ENCODE results near the gene HERC2.
A peak's percentile ranks its signal among the peaks of the same experiment; 100 is the strongest.

The HERC2 gene

DNA sequence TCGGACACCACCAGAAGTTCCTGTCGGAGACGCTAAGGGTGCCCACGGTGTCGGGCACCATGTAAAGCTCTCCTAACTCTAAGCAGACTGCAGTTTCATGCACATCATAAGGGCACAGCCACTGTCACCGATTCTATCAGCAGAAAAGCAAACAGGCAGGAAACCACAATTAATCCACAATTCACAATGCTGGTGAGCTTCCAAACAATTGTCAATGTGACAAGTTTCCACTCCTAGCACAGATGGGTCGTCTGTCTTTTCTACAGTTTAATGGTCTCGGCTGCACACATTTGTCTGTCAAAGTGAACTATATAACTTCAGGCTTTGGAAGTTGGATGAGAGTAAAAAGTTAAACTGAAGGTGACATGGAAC is 214.1 kb downstream of the HERC2 start:
- no peak for DNase-seq

DNA sequence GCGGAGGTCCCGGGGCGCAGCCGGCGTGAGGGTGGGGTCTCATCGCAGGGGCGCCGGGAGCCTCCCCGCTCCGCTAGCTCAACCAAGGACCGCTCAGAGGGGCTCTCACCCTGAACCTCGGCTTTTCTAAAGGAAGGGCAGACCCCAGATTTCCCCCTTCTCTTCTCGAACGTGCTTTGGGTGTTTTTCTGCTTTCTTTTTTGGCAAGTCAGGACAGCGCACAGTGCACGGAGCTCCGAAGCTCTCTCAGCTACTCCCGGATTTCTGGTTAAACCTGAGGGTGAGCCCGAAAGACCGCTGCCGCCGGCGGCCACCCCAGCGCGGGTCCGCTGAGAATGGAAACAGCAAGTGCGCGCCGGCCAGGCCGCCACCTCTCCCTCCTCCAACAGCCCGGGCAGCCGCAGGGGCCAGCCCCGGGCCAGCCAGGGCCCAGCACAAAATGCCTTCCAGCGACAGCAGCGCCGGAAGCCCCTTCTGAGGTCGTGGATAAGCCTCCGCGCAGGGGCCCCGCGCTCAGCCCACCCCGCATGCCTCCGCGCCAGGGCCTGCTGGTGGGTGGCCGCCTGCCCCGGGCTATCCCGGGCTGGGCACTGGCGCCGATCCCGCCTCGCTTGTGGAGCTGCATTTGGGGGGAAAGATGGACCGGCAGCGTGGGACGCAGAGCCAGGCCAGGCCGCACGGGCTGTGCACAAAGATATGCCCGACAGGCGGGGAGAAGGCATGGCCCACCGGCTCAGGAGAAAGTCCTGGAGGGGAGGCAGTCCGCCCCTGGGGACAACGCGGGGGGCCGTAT is 214.7 kb downstream of the HERC2 start:
- DNase-seq, result no peak

DNA sequence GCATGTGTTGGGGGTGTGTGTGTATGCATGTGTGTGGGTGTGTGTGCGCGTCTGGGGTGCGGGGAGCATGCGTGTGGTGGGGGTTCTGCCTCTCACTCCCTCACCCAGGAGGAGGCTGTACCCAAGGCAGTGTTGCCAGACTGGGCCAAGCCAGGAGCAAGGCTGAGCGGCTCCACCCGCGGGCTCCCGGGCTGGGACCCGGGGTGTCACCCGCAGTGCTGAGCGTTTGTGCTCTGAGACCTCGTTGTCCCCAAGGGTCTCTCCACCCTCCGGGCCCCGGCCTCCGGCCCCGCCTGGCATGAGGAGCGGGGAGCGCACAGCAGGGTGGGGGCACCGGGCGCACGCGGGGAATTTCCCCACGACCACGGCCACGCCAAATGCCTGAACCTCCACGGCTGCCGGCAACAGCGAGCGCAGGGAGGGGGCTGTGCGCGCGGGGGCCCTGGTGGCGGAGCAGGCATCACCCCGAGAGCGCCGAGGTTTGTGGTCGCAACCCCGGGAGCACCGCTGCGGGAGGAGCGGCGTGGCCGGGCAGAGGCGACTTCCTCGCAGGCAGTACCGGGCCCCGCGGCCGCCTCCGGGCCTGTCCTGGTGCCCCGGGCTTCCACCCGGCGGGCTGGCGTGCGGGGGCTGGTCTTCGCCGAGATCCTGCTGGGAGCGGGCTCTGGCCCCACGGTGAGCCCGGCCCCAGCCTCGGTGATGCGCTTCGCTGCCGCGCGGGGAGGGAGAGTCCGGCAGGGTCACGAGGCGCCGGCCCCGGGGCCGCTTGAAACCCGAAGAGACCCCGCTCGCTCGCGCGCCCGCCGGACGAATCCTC is 215.5 kb downstream of the HERC2 start:
- DNase-seq, result no peak

DNA sequence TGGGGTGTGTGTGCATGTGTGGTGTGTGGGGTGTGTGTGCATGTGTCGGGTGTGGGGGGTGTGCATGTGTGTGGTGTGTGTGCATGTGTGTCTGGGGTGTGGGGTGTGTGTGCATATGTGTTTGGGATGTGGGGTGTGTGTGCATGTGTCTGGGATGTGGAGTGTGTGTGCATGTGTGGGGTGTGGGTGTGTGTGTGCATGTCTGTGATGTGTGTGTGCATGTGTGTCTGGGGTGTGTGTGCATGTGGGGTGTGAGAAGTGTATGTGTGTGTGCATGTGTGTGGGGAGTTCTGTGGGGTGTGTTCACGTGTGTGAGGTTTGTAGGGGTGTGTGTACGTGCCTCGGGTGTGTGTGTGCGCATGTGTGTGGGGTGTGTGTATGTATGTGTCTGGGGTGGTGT is 216.2 kb downstream of the HERC2 start:
- DNase-seq, result no peak

DNA sequence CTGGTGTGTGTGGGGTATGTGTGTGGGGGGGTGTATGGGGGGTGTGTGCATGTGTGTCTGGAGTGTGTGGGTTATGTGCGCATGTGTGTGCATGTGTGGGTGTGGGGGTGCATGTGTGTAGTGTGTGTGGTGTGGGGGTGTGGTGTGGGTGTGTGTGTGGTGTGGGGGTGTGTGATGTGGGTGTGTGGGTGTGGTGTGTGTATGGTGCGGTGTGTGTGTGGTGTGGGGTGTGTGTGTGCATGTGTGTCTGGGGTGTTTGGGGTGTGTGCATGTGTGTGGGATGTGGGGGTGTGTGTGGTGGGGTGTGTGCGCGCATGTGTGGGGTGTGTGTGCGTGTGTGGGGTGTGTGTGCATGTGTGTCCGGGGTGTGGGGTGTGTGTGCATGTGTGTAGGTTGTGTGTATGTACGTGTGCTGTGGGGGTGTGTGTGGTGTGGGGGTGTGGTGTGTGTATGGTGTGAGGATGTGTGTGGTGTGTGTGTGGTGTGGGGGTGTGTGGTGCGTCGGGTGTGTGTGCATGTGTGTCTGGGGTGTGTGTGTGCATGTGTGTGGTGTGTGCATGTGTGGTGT is 216.7 kb downstream of the HERC2 start:
- DNase-seq, result no peak

DNA sequence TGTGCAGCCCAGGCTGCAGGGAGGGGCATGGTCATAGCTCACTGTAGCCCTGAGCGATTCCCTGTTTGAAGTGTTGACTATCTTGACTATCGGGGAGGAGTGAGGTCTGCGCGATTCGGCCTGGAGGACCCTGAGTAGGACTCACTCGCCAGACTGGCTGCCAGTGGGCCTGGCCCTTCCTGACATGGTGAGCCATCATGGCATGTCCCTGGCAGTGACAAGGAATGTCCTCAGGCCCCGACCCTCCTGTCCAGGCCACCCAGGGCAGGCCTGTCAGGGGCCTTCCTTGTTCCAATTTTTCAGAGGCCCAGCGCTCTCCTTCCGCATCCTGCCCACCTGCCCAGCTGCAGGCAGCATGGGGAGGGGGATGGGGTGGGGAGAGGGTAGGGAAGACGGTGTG is 217.7 kb downstream of the HERC2 start:
- DNase-seq, result no peak

GRCh38 chr15:28103831-28104230 is 218.1 kb downstream of the HERC2 start:
- DNase-seq, result no peak

DNA sequence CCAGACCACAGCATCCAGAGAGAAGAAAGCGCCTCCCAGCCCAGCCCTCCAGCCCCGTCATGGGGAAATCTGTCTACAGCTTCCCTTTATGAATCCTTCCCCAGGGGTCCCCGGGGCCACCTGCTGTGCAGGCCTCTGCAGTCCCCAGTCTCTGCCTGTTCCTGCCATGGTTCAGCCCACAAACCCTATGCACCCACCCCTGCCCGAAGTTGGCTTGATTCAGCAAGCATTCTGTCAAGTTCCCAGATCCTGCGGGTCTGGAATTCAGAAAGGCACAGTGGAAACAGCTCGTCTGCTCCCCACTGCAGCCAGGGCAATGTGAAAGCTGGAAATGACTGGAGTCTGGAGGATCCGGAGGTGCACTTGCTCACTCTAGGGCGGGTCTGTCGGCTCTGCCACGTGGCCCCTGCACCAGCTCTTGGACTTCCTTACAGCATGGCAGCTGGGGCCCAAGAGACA is 220.0 kb downstream of the HERC2 start:
- no peak for DNase-seq

GRCh38 chr15:28101201-28101600 is 220.8 kb downstream of the HERC2 start:
- no peak for DNase-seq

GRCh38 chr15:28100516-28101195 is 221.3 kb downstream of the HERC2 start:
- no peak for DNase-seq

DNA sequence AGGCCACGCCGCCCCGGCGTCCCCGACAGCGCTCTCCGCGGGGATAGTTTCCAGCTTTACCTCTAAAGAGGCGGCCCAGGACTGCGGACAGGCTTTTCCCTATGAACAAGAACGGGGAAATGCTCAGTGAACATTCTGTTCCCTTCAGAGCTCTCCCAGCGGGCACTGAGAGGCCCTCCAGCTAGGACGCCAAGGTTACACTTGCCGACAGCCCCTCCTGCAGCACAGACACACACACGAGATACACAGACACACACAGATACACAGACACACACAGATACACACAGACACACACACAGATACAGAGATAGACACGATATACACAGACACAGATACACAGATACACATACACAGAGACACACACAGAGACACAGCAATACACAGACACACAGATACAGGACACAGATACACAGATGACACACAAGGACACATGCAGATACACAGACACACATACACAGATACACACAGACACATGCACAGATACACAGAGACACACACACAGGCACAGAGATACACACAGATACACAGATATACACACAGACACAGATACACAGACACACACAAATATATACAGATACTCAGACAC is 222.3 kb downstream of the HERC2 start:
- DNase-seq, result no peak

- peak; percentile 56 for DNase-seq
These were observed 223.0 kb downstream of the HERC2 start, which contains the start of gene OCA2 for GRCh38 chr15:28098766-28099554. TSS of gene OCA2 (minus strand) at chr15:28099315. CDS start at chr15:28081874, 17,441 bp downstream.

- DNase-seq, result no peak
These were observed 223.6 kb downstream of the HERC2 start for GRCh38 chr15:28098360-28098765.

- no peak for DNase-seq
These were observed 224.2 kb downstream of the HERC2 start for GRCh38 chr15:28097656-28098359.

DNA sequence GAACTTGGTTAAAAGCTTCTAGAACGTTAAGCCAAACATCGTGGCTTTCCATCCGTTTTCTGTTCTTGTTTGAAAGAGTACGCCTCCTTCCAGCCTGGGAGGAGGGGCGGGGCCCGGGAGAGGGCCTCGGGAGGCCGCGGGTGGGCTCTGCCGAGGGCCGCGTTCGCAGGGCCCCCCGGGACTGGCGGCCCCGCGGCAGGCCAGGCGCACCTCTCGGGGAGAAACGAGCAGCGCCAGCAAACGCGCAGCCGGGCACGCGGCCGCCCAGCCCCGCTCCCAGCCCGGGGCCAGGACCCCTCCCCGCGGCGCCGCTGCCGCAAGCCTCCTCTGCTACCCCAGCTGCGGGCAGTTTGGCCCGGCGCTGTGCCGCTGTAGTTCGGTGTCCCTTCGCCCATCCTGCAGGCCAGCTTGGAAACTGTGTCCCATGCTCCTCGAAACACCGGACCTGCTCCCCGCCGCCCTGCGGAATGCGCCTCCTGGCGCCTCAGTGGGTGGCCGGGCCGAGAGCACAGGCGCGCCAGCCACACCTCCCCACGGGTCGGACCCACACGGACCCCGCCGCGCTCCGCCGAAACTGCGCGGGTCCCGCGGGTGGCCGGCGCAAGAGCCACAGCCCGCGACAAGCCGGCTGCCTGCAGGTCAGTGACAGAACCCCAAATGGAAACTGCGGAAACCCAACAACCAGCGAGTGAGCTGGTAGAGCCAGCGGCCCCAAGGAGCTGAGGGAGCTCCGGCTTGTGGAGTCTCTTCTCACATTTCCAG is 225.1 kb downstream of the HERC2 start:
- no peak for DNase-seq

DNA sequence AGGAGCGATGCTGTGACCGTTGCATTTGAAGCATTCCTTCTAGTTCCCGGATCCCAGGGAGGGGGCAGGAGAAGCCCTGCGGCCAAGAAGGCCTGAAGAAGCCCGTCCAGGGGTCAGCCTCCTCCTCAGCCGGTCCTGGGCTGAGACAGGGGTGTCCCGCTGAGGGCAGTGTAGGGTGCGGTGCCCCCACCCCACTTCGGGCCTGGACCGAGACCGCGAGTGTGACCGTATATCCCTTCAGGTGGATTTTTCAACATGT is 225.6 kb downstream of the HERC2 start:
- DNase-seq, result no peak

DNA sequence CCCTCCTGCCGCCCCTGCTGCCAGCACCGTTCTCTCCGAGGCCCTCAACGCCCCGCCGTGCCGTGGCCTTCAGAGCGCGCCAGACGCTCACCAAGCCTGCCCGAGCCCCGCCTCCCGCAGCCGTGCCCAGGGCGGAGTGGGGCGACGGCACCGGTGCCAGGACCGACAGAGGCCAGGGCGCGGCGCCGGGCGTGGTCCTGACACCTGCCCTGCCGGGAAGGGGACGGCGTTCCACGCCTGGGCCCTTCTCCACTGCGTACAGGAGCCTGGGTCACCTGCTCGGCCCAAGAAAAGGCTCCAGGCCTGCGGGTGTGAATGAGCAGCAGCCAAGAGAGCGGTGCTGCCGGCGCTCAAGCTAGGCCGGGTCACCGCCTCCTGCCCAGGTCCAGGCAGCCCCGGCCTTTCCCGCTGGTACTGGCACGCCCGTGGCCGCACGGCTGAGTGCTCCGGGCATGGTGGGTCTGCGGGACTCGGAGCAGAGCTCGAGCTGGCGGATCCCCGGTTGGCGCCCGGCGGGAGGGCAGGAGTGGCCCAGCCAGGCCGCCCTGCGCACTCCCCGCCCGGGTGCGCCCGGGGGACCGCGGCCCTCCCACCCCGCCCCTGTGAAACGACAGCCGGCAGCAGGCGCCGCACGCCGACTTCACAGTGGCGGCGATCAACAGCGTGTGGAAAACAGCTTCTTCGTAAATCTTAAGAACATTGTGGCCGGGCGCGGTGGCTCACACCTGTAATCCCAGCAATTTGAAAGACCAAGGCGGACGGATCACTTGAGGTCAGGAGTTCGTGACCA is 227.1 kb downstream of the HERC2 start:
- DNase-seq, result peak; percentile 17

- DNase-seq, result no peak
These were observed 228.0 kb downstream of the HERC2 start for GRCh38 chr15:28093752-28094535.

DNA sequence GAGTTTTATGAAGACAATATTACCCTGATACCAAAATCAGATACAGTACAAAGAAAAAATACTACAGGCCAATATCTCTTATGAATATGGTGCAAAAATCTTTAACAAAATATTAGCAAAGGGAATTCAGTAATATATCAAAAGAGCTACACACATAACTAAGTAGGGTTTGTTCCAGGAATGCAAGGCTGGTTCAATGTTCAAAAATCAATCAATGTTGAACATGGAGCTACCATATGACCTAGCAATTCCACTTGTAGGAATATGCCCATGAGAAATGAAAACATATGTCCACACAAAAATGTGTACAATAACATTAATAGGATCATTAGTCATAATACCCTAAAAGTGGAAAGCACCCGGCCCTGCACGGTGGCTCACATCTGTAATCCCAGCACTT is 230.7 kb downstream of the HERC2 start:
- no peak for DNase-seq

Data from NCI-H1092 treated with DMSO at 0.1 percent for 48 hours (cell line).